ENCODE measurements around the gene ZNF474.

ZNF474 gene

DNA sequence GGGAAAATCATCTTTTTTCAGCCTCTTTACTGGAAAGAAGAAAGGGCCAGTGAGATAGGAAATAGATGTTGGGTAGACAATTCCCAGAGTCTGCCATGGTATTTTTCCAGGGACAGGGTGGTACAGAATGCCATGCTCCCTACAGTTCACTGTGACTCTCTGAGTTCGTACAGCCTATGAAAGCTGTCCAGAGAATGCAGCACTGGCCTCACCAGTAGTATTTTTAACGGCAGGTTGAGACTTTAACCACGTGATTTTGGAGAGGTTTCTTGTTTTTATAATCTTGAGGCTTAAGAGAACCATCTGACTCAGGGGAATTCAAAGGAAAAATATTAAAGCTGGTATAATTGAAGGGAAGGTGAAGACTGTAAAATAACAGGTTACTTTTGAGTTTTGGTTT, 10.1 kb upstream of the ZNF474 start:
- DNase-seq: no peak

DNA sequence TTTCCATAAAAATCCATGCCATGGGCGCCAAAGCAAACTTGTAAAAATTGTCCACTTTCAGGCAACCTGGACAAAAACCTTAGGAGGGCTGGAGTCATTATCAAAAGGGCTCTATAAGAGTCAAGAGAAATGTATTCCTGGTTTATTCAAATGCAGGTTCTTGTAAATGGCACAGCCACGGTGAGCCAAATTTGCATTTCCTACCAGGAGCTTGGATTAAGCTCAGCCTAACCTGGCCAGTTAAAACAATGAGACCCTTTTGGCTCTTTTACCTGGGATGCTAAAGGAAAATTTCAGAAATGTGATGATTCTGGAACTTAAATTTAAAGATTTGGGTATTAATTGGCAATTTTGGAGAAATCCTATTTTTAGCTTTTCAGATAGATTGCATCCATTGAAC, 8.9 kb upstream of the ZNF474 start:
- no peak for DNase-seq

DNA sequence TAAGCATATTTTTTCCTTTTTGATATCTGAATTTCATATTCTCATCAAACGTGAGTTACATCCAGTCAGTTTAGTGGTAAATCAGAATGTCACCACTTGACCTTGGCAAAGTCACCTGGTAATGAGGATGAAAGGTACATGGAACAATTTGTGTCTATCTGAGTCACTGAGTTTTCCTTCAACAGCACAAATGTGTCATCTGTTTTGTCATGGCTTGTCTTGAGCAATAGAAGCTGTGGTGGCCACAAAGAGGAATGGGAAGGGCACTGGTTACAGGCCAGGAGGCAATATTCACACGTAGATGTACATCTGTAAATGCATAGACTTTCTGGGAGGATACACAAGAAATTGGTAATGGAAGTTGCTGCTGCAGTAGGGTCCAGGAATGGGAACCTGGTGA, 8.4 kb upstream of the ZNF474 start:
- no peak for DNase-seq

DNA sequence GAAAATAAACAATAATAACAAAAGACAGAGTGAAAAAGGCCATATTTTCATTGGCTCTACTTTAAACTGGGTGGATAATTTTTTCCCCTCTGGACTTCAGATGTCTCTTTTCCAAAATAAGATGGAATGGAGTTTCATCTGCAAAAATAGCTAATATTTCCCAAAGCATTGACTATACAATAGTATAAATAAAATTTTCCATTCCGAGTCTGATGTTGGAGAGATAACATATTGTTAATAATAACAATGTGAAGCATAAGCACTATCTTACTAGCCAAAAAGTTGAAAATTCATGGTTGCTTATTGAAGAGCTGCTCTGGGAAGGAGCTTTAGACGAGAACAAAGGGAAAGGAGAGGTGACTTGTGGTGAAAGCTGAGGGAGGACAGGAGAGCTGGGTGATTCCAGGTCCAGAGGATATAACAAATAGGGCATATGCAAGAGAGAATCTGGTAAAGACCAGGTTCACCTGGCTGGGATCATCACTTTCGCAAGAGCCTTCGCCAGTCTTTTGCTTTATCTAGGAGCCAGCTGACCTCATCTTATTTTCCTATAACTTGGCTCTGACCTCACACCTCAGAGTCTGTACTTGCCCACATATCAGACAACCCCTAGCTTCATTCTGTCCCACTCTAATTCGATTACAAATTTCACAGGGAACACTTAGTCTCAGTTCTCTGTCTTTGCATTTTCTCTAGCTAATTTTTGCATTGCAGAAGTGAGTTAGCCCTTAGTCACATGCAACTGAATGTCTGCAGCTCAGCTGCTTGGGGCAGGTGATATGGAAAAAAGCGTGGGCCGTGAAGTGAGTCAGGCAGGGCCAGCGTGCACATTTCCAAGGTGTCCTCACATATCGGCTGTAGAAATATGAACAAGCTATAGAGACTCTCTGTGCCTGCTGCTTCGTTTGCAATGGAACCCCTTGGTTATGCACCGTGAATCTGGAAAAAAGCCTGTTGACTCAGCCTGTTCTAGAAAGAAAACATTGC, 7.6 kb upstream of the ZNF474 start:
- no peak for DNase-seq

DNA sequence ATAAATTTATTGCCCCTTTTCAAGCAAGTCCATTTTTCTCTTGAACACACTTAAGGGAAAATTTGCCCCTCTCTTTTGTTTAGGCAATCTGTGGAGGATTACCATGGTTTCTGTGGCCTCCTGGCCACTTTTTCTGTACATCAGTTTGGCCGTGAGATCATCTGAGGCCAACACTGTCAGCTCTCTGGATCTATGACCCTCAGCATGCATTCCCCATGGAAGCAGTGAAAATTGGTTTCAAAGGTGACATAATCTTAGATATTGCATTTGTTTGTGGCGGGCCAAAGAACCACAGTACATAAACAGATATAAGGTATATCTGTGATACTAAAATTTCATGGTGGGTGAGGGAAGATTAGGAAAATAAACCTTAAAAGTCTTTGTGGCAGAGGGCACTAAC, 4.6 kb upstream of the ZNF474 start:
- no peak for DNase-seq

DNA sequence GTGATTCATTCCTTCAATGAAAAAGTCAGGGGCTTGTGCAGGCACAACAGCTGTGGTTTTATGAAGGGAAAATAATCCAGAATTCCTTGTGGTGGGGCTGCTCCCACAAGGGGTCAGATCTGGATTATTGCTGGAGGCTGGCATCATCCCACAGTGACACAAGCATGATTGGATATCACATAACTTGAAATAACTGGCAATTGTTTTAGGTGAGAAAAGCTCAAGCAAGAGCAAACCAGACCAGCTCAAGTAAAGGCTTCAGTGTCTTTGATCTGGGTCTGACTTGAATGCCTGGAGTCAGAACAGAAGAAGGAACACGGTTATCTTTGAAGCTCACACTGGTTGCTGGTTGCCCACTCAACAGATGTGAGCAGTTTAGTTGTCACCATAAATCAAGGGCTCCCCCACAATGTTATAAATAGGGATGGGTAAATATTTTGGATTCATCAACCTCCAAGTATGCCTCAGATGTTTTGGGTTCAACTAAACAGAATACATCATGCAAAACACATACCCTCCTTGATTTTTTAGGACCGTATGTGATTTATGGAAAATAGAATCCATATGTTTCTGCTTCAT, 3.1 kb upstream of the ZNF474 start:
- DNase-seq: no peak

DNA sequence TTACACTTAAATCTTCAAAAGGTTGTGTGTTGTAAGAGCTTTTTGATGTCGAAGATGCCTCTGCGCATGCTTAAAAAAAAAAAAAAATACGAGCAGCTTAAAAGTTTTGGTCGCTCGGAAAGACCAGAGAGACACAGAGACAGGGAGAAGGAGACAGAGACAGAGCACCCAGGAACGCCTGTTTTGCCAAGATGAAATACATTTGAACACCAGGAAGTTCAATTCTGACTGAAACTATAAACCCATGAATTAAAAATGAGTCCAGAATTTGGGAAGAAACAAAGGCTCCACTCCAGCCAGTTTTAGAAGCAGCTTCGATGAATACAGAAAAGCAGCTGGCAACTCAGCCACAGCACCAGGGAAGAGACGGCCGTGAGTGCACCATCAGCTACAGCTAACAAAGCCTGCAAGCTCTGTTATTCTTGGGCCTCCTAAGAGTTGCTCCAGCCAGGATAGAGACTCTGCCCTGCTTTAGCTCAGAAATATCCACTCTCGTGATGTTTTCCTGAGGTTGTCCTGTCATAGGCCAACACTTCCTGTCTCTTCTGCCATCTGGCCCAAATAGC, 2.5 kb upstream of the ZNF474 start:
- no peak for DNase-seq

DNA sequence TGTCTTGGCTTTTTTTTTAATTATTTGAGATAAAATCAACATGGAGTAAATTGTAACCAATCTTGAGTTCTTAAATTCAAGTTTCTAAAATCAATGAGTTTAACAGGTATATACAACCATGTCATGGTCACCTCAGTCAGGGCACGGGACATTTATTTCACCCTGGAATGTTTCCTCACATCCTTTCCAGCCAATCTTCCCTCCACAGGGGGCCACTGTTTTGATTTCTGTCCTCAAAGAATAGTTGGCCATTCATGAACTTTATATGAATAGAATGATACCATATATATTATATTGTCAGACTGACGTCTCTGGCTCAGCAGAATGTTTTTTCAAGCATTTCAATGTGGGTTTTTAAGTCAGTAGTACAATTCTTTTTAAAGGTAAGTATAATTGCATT, 806 bp downstream of the ZNF474 start:
- no peak for DNase-seq

DNA sequence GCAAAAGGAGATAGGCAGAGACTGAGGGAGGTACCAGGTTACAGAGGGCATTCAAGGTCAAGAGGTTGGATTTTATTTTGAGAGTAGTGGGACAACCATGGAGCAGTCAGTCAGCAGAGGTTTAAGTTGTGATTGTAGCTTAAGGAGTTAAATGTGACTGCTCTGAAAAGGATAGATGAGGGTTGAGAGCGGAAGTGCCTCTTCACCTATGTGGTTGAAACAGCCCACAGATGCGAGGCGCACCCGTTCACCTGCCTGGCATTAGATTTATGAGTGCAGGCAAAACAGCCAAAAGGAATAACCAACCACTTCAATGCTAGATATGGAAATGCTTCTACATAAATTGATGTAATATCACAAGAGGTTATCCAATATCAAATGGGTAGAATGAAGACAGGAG, 8.4 kb downstream of the ZNF474 start:
- no peak for DNase-seq

DNA sequence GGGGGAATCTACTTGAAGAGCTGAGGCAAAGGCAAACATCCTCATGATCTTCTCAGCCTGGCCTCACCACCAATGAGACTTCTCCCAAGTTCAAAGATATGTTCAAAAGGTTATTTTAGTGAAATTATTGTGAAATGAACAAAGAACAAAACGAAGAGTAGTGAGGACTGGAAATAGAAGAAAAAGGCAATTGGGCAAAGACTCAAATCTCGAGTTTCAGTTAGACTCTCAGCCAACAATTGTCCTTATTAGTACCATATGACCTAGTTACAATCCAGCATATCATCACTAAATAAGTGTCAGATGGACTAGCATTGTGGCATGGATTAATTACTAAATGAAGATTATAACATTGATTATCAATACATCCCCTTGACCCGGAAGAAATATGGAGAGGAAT, 9.0 kb downstream of the ZNF474 start:
- no peak for DNase-seq

DNA sequence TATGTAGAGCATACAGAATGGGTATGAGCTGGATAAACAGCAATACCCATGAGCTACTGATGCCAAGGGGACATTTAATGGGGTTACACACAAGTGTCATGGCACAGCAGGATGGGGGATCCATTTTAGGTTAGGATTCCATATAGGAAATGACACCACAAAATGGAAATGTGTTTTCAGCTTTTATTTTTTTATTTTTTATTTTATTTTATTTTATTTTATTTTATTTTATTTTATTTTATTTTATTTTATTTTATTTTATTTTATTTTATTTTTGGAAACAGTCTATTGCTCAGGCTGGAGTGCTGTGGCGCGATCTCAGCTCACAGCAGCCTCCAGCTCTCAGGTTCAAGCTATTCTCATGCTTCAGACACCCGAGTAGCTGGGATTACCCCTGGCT, 11.6 kb downstream of the ZNF474 start:
- DNase-seq: no peak

DNA sequence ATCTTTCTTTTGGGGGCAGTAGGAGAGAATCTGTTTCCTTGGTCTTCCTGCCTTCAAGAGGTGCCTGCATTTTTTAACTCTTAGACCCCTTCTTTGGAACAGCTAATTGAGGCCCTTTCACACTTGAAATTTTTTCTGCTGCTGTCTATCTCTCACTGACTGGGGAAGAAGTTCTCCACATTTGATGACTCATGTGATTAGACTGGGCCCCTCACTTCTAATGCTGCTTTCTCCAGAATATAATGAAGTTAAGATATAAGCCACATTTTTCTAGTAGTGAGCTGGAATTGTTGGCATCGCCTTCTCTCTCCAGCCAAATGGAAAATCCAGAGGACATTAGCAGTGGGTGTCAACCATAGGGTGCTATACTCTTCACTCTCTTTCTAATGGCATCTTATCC, 12.4 kb downstream of the ZNF474 start:
- no peak for DNase-seq

DNA sequence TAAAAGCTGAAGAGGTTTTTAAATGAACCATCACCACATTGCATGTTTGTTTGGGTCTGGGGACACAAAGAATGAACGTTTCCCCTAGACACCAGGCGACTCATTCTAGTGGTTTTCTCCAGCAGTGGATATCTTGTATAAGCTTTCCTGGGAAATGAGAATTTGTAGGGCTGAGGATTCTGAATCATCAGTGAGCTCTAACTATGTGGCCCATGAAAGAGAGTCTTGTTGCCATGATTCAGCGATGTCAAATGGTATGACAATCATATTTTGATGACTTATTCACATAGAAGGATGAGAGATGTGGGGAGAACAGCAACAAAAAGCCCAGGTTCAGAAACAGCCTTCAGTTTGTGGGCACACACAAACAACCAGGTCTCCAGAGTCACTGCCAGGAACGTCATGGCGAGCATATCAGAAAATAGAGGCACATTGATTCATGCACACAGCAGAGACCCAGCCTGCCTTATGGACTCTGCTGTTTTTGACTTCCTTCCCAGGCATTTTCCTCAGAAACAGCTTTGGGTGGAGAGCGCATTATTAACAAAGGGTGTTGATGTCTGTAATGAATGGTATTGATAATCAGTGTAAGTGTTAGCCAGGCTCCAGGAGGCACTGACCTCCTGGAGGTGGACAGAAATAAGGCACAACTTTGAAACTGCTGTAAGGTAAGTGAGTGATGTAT, 13.3 kb downstream of the ZNF474 start:
- no peak for DNase-seq

DNA sequence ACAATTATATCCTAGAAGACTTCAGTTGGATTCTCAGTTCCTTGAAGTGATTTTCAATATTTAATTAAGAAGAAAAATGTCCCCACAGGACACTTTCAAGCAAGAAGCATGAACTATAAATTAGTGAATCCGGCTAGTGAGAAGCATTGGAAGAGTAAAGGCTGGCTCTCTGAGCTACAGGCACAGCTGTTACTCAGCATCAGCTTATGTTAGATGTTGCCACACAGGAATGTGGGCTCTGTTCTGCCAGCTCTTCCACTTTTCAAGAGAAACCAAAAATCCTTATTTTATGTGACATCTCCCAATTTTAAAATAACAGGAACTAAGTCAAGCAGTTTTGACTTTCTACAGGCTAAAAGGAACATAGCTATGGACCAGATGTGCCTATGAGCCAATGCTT, 14.9 kb downstream of the ZNF474 start:
- DNase-seq: no peak

DNA sequence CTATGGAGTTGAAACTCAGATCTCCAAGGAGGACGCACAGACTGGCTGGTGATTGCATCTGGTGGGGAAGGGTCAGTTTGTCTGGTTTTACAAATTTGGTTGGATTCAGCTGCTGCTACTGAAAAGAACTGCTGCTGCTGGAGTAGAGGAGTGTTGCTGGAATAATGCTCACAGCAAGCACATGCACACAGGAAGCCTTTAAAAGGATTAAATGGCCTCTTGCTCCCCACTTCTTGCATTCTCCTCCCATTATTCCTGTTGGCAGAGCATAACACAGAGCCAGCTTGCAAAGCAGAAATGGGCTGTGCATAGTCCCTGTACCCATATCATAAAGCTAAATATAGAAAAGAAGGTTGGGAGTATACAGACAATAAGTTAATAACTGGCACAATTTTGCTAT, 16.6 kb downstream of the ZNF474 start:
- DNase-seq: no peak

DNA sequence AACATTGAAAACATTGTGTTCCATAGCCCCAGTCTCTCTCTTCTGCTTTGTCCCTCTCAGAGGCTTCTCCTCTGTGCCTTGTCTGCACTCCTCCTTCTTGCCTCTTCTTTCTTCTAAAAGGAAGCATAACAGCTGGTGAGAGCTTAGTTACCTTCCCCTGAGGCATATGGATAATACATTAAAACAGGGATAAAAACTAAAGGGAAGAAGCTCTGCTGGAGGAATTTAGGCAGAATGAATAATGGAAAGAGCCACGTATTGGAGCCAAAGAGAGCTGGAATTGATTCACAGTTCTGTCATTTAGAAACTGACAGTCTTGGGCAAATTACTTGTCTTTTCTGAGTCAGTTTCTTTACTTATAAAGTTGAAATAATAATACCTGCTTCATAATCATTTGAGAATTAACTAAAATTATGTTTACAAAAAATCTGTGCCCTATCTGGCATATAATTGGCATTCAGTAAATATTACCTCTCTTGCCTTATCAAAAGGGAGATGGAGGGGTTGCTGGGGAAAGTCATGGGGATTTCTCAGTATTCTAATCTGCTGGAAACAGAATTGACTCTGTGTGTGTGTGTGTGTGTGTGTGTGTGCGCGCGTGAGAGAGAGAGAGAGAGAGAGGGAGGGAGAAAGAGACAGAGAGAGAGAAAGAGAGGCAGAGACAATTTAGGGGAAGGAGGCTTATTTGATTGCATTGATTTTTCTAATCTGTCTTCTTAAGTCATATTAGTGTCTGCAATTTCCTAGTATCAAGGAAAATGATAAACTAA, 20.2 kb downstream of the ZNF474 start:
- DNase-seq: no peak

DNA sequence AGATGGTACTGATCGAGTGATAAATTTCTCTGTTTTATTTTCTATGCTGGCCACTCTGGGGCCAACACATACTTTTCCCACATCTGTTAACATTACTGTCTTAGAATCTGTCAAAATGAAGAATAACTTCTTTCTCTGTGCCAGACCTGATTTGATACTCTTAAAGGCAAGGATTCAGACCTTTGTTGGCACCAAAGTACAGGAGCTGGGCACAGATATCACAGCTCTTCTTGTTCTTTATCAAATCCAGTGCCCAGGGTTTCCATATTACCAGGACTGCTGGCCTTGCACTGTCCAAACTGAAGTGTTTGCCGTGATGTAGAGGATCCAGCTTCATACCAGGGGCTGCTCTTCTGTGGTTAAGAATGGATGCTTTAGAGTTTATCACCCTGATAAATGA, 20.9 kb downstream of the ZNF474 start:
- no peak for DNase-seq

DNA sequence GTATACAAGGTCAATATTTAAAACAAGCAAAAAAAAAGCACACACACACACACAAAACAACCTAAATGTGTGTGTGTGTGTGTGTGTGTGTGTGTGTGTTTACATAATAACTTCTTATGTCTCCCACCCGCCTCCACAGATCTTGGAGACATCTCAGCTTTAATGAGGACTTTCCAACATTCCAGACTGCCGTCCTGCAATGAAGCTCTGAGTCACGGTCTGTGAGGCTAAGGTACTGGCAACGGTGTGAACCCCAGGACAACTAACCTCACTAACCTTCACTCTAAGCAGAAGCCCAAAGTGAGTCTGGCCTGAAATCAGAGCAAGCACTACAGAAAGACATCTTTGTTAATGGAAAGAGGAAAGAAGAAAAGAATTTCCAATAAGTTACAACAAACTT, 22.3 kb downstream of the ZNF474 start:
- DNase-seq: no peak

DNA sequence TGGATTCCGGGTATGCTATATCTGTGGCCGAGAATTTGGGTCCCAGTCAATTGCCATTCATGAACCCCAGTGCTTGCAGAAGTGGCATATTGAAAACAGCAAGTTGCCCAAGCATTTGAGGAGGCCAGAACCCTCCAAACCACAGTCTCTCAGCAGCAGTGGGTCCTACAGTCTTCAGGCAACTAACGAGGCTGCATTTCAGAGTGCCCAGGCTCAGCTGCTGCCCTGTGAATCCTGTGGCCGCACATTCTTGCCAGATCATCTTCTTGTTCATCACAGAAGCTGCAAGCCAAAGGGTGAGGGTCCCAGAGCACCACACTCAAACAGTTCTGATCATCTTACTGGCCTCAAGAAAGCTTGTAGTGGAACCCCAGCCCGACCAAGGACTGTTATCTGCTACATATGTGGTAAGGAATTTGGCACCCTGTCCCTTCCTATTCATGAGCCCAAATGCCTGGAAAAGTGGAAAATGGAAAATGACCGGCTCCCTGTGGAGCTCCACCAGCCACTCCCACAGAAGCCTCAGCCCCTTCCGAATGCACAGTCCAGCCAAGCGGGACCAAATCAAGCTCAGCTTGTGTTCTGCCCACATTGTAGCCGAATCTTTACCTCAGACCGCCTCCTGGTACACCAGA, 23.0 kb downstream of the ZNF474 start:
- DNase-seq: no peak

DNA sequence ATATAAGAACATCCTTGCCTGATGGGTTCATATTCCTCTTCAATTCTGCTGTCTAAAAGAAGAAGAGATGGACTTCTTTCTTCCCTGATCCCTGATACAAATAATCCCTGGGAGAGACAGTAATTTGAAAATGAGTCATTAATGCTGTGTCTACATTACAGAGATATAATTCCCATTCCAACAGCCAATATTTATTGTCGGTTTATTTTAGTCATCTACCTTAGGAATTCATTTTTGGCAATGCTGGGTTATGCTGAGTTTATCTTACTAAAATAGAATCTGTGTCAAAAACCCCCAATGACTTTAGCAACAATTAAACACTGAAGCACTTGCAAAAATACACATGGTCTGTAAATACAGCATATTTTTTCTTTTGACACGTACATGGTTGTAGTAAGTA, 23.9 kb downstream of the ZNF474 start:
- no peak for DNase-seq

DNA sequence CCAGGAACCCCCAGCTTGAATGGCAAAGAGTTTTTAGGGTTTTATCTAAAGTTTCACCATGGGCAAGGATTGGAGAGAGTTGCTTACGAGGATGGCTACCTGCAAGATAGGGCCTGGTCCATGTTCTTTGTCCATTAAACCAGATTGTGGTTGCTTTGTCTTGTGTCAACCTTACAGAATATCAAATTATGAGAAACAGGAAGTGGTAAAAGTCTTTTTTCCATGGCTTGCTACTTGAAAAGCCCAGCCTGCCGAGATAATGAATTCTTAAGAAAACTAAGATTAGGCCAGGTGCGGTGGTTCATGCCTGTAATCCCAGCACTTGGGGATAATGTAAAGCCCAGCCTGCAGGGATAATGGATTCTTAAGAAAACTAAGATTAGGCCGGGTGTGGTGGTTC, 24.4 kb downstream of the ZNF474 start:
- DNase-seq: no peak

DNA sequence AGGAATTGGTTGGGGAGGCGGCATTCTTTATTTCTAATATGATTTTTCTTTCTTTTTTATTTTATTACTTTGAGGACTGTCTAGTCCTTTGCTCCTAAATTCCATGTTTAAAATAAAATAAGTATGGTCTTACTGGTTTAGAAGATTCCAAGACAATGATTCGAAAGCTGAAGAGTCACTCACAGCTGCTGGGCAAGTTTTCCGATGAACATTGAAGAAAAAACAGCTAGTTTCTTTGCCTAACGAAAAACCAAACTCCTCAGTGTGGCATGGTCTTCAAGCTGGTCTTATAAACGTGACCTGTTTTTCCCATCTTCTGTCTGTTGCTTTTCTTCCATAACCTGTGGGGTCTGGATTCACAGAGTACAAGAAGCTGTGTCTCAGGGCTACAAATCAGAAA, 25.1 kb downstream of the ZNF474 start:
- no peak for DNase-seq

All from activated CD4-positive, alpha-beta T cell treated with anti-CD3 and anti-CD28 coated beads, Interleukin-2, Interleukin-6, amounts not matched to agents 100 ng/mL and 50 ng/mL, durations not matched to agents 16 hours and 8 hours (primary cell).